HepG2 (cell line): Measurements from ENCODE around the gene HMCN2. TPM values are rescaled to one million over a fixed set of nuclear protein-coding genes. Genes with fewer than 3 reads are reported as not detected.
A peak's percentile ranks its signal among the peaks of the same experiment; 100 is the strongest.

Source experiments
- CHCHD3 ChIP-seq: sonication (generic); formaldehyde crosslinking; IDR thresholded peaks from 2 replicates; pipeline ENCODE4 v1.8.0; 2022; ENCODE audit warnings: mild to moderate bottlenecking, missing genetic modification reagents, moderate library complexity
- FOXA3 ChIP-seq: IDR thresholded peaks from 2 replicates; pipeline ENCODE4 v1.6.1; 2016; ENCODE audit warnings: missing genetic modification reagents, missing compliant biosample characterization
- FOXP4 ChIP-seq: sonication (generic); formaldehyde crosslinking; IDR thresholded peaks from 2 replicates; pipeline ENCODE4 v1.4.0; 2020; ENCODE audit warnings: missing genetic modification reagents
- HMGXB4 ChIP-seq, 2 experiments: sonication (generic) in 1 of 2; formaldehyde crosslinking in 1 of 2; IDR thresholded peaks; 2 replicates each; pipeline versions ENCODE4 v1.4.0 to v1.6.1; 2018 to 2020; ENCODE audit warnings: missing genetic modification reagents in 2 of 2, borderline replicate concordance in 1 of 2, low read depth in 1 of 2, mild to moderate bottlenecking in 1 of 2, missing biosample characterization in 1 of 2
- MEF2D ChIP-seq: sonication (generic); formaldehyde crosslinking; IDR thresholded peaks from 2 replicates; pipeline ENCODE4 v1.5.1; 2020; ENCODE audit warnings: mild to moderate bottlenecking, missing genetic modification reagents
- PRDM10 ChIP-seq: sonication (generic); formaldehyde crosslinking; IDR thresholded peaks from 2 replicates; pipeline ENCODE4 v1.4.0; 2020; ENCODE audit warnings: low read depth, missing genetic modification reagents
- SRF ChIP-seq: IDR thresholded peaks from 2 replicates; pipeline ENCODE4 v1.6.1; 2011; ENCODE audit warnings: mild to moderate bottlenecking, low read depth, low read length, moderate library complexity
- TARDBP ChIP-seq: sonication (generic); formaldehyde crosslinking; IDR thresholded peaks from 2 replicates; pipeline ENCODE4 v1.8.0; 2022; ENCODE audit warnings: mild to moderate bottlenecking, missing genetic modification reagents
- ZBTB7A ChIP-seq: sonication (generic); formaldehyde crosslinking; IDR thresholded peaks from 2 replicates; pipeline ENCODE4 v1.8.0; 2022; ENCODE audit warnings: mild to moderate bottlenecking, missing genetic modification reagents
- ZNF572 ChIP-seq: sonication (generic); formaldehyde crosslinking; IDR thresholded peaks from 2 replicates; pipeline ENCODE4 v1.5.1; 2020; ENCODE audit warnings: mild to moderate bottlenecking, missing genetic modification reagents
- ZNF629 ChIP-seq: sonication (generic); formaldehyde crosslinking; conservative IDR thresholded peaks from 2 replicates; pipeline ENCODE4 v1.5.0; 2020; ENCODE audit warnings: missing genetic modification reagents
- ZNF784 ChIP-seq: sonication (generic); formaldehyde crosslinking; IDR thresholded peaks from 2 replicates; pipeline ENCODE4 v1.5.1; 2020; ENCODE audit warnings: missing genetic modification reagents, mild to moderate bottlenecking, borderline replicate concordance
- ZNF790 ChIP-seq: sonication (generic); formaldehyde crosslinking; IDR thresholded peaks from 2 replicates; pipeline ENCODE4 v1.8.0; 2022; ENCODE audit warnings: missing genetic modification reagents, mild to moderate bottlenecking, borderline replicate concordance
- polyA plus RNA-seq, 8 experiments: library from polyadenylated mRNA; depleted of rRNA in 3 of 8; stranded (reverse) in 7 of 8; unstranded in 1 of 8; fragments of >200 nt; fragmentation: Illumina TruSeq in 4 of 8; extraction: Trizol in 4 of 8; gene quantifications; 2 replicates each; pipeline versions ENCODE4 v1.2.1 to v1.2.3, GENCODE V29; 2011 to 2016; ENCODE audit warnings: low read depth in 4 of 8, missing spikeins in 1 of 8, mixed read lengths in 1 of 8; ENCODE audit not compliant: insufficient read depth in 1 of 8
- total RNA-seq, 5 experiments: library from RNA; depleted of rRNA; stranded (reverse); fragments of >200 nt; fragmentation: Illumina TruSeq; extraction: Trizol; gene quantifications; 2 replicates each; pipeline ENCODE4 v1.2.3, GENCODE V29; 2016; ENCODE audit warnings: low read depth in 1 of 5
- TF ChIP-seq, protein P1 (sequence below): sonication (generic); formaldehyde crosslinking; IDR thresholded peaks from 2 replicates; pipeline ENCODE4 v1.8.0; 2022; ENCODE audit warnings: mild to moderate bottlenecking, missing genetic modification reagents

HMCN2 gene
- total and polyA plus RNA-seq, 2 of the 13 experiments (the other 11 are each of a cell fraction or from before 2014, with no cell fraction given), result 0.09 TPM; not detected in 1

- TF ChIP-seq PRDM10 (CRISPR knock-in tag), result no peak
- TF ChIP-seq FOXA3 (CRISPR knock-in tag), result 0 out of 2 replicates have a peak, but pooled peaks have one; percentile 6
- TF ChIP-seq ZBTB7A (CRISPR knock-in tag), result no peak
- TF ChIP-seq ZNF784 (CRISPR knock-in tag), result no peak
- TF ChIP-seq ZNF790 (CRISPR knock-in tag), result no peak
- no peak for TF ChIP-seq TARDBP
- 0 out of 2 replicates have a peak, but pooled peaks have one; percentile 23 for TF ChIP-seq MEF2D
- TF ChIP-seq, protein P1, sequence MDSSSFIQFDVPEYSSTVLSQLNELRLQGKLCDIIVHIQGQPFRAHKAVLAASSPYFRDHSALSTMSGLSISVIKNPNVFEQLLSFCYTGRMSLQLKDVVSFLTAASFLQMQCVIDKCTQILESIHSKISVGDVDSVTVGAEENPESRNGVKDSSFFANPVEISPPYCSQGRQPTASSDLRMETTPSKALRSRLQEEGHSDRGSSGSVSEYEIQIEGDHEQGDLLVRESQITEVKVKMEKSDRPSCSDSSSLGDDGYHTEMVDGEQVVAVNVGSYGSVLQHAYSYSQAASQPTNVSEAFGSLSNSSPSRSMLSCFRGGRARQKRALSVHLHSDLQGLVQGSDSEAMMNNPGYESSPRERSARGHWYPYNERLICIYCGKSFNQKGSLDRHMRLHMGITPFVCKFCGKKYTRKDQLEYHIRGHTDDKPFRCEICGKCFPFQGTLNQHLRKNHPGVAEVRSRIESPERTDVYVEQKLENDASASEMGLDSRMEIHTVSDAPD (CRISPR knock-in tag), result no peak
- TF ChIP-seq HMGXB4 (CRISPR knock-in tag; IDR thresholded peaks at IDR 0.05; ENCODE audit: borderline replicate concordance in 1 of 2, low read depth in 1 of 2), result peak in 1 of 2 experiments; percentile 52; a peak in 1 of 4 replicates
- TF ChIP-seq ZNF629 (CRISPR knock-in tag), result peak; percentile 85
- no peak for TF ChIP-seq SRF
- TF ChIP-seq CHCHD3, result no peak
- TF ChIP-seq FOXP4, result no peak
- no peak for TF ChIP-seq ZNF572 (CRISPR knock-in tag)
Measured at GRCh38 chr9:130445268-130445983, 179.9 kb downstream of the HMCN2 start (continued).
